ENCODE measurements around the gene PIH1D2.

DNA sequence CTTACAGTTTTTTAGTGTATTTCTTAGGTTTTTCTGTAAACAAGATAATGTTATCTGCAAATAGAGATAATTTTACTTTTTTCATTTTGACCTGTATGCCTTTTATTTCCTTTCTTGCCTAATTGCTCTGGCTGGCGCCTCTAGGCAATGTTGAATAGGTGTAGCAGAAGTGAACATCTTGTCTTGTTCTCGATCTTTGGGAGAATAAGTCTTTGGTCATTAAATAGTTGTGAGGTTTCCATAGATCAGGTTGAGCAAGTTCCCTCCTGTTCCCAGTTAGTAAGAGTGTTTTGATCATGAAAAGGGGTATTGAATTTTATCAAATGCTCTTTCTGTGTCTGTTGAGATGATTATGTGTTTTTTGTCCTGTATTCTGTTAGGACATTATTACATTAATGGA, 24.0 kb downstream of the PIH1D2 start:
- TF ChIP-seq CTCF (IDR thresholded peaks at IDR 0.05 in 8 of 11, conservative IDR thresholded peaks at IDR 0.05 in 3 of 11) (no peak), POLR2A (IDR thresholded peaks at IDR 0.05) (no peak)

Data from spleen (tissue), 7 donors.